Peyer's patch (tissue), 4 donors: ENCODE data around the gene FEM1A.

Experiments used
- POLR2A ChIP-seq, 2 donors: fragments of 450-650 bp; IDR thresholded peaks; one replicate each; pipeline ENCODE4 v1.5.1; 2017; ENCODE audit warnings: antibody characterized with exemption in 2 of 2, mild to moderate bottlenecking in 2 of 2, moderate library complexity in 2 of 2
- TF ChIP-seq, protein P1 (sequence below), 6 experiments: fragments of 450-650 bp in 4 of 6; fragments of 200-600 bp in 2 of 6; sonication (generic) in 1 of 6; IDR thresholded peaks; one replicate each; pipeline ENCODE4 v1.5.1; 2017 to 2019; ENCODE audit warnings: antibody characterized with exemption in 6 of 6, mild to moderate bottlenecking in 3 of 6, moderate library complexity in 1 of 6

DNA sequence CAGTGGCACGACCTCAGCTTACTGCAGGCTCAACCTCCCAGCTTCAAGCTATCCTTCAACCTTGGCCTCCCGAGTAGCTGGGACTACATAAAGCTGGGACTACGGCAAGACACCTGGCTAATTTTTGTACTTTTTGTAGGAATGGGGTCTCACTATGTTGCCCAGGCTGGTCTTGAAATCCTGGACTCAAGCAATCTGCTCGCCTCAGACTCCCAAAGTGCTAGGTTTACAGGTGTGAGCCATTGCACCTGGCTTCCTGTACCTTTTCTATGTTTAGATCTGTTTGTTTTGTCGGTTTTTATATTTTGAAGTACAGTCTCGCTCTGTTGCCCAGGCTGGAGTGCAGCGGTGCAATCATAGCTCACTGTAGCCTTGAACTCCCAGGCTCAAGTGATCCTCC lies 57.5 kb downstream of the FEM1A start:
- TF ChIP-seq, protein P1, sequence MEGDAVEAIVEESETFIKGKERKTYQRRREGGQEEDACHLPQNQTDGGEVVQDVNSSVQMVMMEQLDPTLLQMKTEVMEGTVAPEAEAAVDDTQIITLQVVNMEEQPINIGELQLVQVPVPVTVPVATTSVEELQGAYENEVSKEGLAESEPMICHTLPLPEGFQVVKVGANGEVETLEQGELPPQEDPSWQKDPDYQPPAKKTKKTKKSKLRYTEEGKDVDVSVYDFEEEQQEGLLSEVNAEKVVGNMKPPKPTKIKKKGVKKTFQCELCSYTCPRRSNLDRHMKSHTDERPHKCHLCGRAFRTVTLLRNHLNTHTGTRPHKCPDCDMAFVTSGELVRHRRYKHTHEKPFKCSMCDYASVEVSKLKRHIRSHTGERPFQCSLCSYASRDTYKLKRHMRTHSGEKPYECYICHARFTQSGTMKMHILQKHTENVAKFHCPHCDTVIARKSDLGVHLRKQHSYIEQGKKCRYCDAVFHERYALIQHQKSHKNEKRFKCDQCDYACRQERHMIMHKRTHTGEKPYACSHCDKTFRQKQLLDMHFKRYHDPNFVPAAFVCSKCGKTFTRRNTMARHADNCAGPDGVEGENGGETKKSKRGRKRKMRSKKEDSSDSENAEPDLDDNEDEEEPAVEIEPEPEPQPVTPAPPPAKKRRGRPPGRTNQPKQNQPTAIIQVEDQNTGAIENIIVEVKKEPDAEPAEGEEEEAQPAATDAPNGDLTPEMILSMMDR (IDR thresholded peaks at IDR 0.05), result no peak
- TF ChIP-seq POLR2A (IDR thresholded peaks at IDR 0.05), result no peak
